HG02798 (cell line): ENCODE data around the gene MED25.
A peak's percentile ranks its signal among the peaks of the same experiment; 100 is the strongest.

Experiments
- ATAC-seq: cut with Tn5 transposase; IDR thresholded peaks from one replicate; pipeline ENCODE4 v1.9.1; 2021; ENCODE audit warnings: mild to moderate bottlenecking; ENCODE audit not compliant: unreplicated experiment, poor library complexity

MED25 gene

GRCh38 chr19:49839713-49840112, 21.6 kb downstream of the MED25 start:
- ATAC-seq: no peak

- ATAC-seq: no peak
These were observed 22.2 kb downstream of the MED25 start for GRCh38 chr19:49840321-49840720.

GRCh38 chr19:49840736-49841249, 22.7 kb downstream of the MED25 start:
- ATAC-seq: no peak

- no peak for ATAC-seq
These were observed 25.2 kb downstream of the MED25 start for GRCh38 chr19:49843265-49843664.

- no peak for ATAC-seq
These were observed 26.3 kb downstream of the MED25 start for GRCh38 chr19:49844138-49845095.

GRCh38 chr19:49845414-49845813, 27.3 kb downstream of the MED25 start:
- no peak for ATAC-seq

- no peak for ATAC-seq
These were observed 28.3 kb downstream of the MED25 start for GRCh38 chr19:49846408-49846807.

GRCh38 chr19:49847731-49848696, 29.9 kb downstream of the MED25 start:
- no peak for ATAC-seq

- ATAC-seq: no peak
These were observed 30.8 kb downstream of the MED25 start for GRCh38 chr19:49848938-49849337.

GRCh38 chr19:49849433-49850220, 31.5 kb downstream of the MED25 start:
- no peak for ATAC-seq

- no peak for ATAC-seq
These were observed 32.1 kb downstream of the MED25 start for GRCh38 chr19:49850221-49850486.

- peak; percentile 81 for ATAC-seq
These were observed 32.6 kb downstream of the MED25 start, which contains the start of gene PTOV1 for GRCh38 chr19:49850487-49851342. Gene PTOV1 (plus strand): TSS chr19:49851159.

GRCh38 chr19:49851456-49852259, 33.6 kb downstream of the MED25 start:
- no peak for ATAC-seq

GRCh38 chr19:49852631-49853126, 34.6 kb downstream of the MED25 start:
- ATAC-seq: no peak

GRCh38 chr19:49853852-49854377, 35.8 kb downstream of the MED25 start:
- no peak for ATAC-seq

- ATAC-seq: no peak
These were observed 36.5 kb downstream of the MED25 start for GRCh38 chr19:49854378-49855263.

- ATAC-seq: no peak
These were observed 37.2 kb downstream of the MED25 start for GRCh38 chr19:49855277-49855675.
